GM12892 (cell line): ENCODE data around the gene OSBPL3.

Source experiments
- POLR2A ChIP-seq: IDR thresholded peaks from 2 replicates; pipeline ENCODE4 v1.6.1; 2011; ENCODE audit warnings: low read depth, low read length, control low read depth
- POLR2AphosphoS5 ChIP-seq: IDR thresholded peaks from 2 replicates; pipeline ENCODE4 v1.6.1; 2011; ENCODE audit warnings: low read depth, low read length, control low read depth
- TAF1 ChIP-seq: IDR thresholded peaks from 2 replicates; pipeline ENCODE4 v1.6.1; 2011; ENCODE audit warnings: low read depth, mild to moderate bottlenecking, control low read depth, low read length, borderline replicate concordance

- TF ChIP-seq POLR2A, result no peak
- TF ChIP-seq POLR2AphosphoS5, result no peak
- TF ChIP-seq TAF1, result no peak
These were observed 4.8 kb downstream of the OSBPL3 start for GRCh38 chr7:24975172-24975571.
